Inflammatory macrophage treated with lipopolysaccharide for 4 hours (primary cell): ENCODE measurements around the gene LSAMP.
"Not testable (repeated sequence)": the region's sequence is repeated elsewhere in the genome, so short reads cannot be mapped to it uniquely, and the experiment has no call there.

Experiments
- DNase-seq: peaks from one replicate; pipeline ENCODE4 v3.0.0-alpha.2; 2020

Gene LSAMP

DNA sequence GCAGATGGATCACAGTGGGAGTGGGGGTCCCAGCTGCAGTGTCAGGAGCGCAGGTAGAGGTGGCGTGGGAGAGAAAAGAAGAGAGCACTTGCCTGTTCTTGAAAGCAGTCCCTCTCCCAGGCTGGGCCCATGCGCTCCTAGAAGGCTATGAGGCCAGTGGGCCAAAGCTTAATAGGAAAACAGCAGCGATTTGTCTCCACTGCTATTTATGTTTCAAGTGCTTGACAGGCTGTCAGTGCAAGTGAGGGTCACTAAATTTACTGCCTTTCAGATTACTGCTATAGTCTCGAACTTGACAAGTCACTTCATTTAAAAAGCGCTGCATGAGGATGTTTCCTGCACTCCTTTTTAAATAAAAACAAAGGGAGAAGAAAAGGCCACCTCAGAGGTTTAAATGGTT, 582.4 kb downstream of the LSAMP start:
- DNase-seq, result no peak

- no peak for DNase-seq
Measured at GRCh38 chr3:115862099-115862498, 583.2 kb downstream of the LSAMP start.

GRCh38 chr3:115861166-115861733, 584.0 kb downstream of the LSAMP start:
- DNase-seq, result no peak

DNA sequence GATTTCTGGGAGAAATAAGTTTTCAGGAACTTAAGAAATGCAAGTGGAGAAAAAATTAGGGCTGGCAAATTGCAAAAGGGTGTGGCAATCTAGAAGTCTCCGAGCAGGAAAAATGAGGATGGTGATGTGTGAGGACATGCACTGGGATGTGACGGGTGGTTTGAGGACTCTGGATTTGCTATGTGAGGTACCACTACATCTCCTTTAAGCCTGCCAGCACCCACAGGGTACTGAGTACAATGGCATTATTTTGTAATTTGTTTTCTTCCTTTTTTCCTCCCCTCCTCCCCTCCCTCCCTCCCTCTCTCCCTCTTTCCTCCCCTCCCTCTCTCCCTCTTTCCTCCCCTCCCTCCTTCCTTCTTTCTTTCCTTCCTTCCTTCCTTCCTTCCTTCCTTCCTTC, 584.5 kb downstream of the LSAMP start:
- DNase-seq, result no peak

DNA sequence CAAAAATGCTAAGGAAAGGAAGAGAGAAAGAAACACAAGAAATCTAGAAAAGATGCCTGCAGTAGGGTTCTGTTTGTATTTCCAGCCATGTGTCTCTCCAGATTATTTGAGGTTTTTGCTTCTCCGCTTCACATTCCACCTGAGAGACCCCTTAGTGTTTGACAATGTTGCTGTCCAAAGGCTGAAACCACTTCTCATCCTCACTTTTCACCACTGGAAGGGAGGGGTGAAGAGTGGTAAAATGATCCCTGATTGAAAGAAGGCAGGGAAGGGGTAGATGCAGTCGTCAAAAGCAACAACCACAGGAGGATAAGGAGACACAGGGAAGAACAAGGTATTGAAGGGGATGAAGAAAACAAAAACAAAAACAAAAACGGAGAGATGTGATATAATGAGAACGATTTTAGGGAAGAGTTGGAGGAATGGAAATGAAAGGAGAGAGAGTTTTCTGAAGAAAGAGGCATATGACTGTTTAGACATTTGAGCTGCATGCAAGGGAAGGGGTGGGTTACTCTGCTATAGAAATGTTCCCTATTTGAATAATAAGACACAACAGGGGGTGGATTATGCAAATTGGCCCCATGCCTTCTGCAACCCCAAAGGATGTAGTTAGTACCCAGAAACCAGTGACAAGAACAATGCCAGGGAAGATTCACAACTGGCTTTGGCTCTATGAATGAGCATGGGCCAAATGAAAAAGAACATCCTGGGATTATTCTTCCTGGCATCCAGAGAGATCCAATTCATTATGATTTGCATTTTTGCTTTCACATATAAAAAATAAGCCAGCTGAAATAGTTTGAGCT, 586.1 kb downstream of the LSAMP start:
- no peak for DNase-seq

DNA sequence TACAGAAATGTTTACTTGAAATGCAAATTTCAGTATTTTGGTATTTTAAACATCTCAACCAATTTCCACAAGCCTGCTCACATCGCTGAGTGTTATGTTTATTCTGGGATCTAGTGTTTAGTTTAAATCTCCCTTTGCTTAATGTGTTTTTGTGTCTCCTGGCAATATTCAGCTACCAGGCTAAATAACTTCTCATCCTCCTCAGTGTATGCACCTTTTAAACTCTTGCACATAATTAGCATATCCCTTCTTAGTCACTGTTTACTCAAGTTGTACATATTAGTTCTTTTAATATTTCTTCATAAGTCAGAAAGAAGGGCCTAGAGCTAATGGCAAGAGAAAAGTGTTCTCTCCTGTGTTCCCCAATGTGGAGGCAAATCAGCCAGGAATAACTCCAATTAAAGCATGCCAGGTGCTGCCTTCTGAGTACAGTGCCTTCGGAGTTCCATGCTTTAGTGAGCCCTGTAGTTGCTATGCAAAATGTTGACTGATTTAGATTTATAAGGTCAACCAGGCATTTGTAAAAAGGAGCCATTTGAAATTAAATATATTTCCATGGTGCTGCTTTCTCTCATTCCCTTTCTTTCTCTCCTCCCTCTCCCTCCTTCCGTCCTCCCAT, 587.7 kb downstream of the LSAMP start:
- DNase-seq, result no peak

- no peak for DNase-seq
Measured at GRCh38 chr3:115855911-115856310, 589.4 kb downstream of the LSAMP start.

DNA sequence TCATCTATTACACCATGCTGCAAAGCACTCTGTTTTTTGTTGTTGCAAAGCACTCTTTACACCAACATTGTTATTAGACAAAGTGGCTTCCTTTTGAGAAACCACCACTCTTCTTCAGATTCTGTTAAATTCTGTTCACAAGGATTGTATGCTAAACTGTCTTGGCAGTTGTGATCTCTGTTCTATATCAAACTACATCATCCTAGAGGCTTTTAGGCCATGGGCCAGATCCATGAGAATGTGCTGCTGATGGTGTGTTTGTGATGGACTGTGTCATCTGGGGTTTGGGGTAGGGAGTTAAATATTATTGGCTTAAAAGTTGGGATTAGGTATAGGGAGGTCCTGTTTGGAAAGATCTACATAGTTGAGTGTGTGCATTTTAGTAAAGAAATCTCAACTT, 592.2 kb downstream of the LSAMP start:
- DNase-seq, result no peak

GRCh38 chr3:115852278-115852677, 593.0 kb downstream of the LSAMP start:
- no peak for DNase-seq

DNA sequence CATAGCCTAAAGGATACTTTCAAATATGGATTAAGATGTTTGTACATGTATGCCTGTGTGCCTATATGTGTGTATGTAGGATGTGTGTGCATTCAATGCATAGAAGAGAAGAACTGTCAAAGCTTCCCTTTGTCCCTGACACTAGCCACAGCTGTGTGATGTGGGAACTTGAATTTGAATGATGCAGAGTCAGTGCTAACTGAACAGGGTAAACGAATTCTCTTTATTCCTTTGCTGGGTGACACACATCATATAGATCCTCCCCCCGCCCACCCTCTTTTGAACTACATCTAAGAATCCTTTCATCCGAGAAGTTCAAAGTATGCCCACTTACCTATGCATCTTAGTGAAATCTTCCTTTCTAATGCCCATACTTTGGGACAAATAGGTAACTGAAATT, 593.7 kb downstream of the LSAMP start:
- no peak for DNase-seq

DNA sequence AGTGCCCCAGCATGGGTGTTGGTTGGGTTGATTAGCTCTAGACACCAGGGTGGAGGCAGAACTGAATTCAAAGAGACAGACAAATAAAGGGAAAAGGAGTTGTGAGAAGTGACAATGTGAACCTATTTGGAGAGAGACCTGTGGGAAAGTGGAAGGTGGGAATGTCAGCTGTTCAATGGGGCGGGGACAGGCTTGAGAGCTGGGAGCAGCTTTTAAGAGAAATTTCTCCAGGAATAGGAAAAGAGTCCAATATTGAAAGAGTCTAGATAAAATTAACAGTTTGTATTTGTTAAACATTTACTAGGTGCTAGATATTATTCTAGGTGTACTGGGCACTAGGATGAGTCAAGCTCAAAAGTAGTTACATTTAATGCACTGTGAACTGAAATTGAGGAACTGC, 596.6 kb downstream of the LSAMP start:
- no peak for DNase-seq

GRCh38 chr3:115845986-115846385, 599.3 kb downstream of the LSAMP start:
- DNase-seq, result no peak

DNA sequence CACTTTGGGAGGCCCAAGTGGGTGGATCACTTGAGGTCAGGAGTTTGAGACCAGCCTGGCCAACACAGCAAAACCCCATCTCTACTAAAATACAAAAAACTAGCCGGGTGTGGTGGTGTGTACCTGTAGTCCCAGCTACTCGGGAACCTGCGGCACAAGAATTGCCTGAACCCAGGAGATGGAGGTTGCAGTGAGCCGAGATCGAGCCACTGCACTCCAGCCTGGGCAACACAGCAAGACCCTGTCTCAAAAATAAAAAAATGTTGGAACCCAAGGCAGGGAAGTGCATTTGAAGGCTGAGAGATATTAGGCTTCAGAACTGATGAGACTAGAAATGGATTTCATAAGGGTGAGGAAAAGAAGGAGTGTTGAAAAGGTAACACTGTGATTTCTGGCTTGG, 600.6 kb downstream of the LSAMP start:
- DNase-seq, result not testable (repeated sequence)

GRCh38 chr3:115843206-115843605, 602.1 kb downstream of the LSAMP start:
- DNase-seq, result no peak

- DNase-seq, result no peak
Measured at GRCh38 chr3:115839246-115839645, 606.0 kb downstream of the LSAMP start.

GRCh38 chr3:115838786-115839185, 606.5 kb downstream of the LSAMP start:
- DNase-seq, result no peak

- no peak for DNase-seq
Measured at GRCh38 chr3:115836944-115837343, 608.3 kb downstream of the LSAMP start.

DNA sequence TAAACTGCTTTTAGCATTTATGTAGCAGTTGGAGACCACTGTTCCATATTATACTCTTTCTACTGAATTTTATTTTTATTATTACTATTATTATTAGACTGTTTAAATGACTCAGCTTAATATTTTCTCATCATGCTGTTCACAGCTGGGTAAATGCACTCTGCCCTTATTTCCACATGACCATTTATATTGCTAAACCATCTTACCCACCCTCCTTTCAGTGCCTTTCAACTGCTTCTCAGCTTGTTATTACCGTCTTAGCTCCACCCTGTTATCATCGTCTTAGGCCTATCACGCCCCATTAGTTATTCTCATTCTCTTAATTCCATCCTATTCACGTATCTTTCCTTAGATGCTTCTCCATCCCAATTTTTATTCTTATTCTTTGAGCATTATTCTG, 609.3 kb downstream of the LSAMP start:
- no peak for DNase-seq

DNA sequence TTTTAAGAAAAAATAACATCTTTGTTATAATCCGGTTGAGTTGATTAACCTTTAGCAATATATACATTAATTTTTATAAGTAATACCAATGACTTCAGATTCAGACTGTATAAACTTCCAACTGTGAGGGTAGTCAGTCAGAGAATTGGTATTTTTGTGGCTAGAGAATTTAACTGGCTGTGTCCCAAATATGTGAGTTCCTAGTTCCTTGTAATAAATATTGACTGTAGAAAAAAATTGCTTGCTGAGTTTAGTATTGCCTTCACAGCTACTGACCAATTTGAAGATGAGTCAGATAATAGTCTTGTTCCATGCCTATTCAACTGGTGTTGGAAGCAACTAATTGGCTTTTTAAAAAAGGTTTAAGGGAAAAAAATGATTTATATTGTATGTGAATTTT, 611.2 kb downstream of the LSAMP start:
- no peak for DNase-seq

GRCh38 chr3:115833074-115833473, 612.2 kb downstream of the LSAMP start:
- no peak for DNase-seq

DNA sequence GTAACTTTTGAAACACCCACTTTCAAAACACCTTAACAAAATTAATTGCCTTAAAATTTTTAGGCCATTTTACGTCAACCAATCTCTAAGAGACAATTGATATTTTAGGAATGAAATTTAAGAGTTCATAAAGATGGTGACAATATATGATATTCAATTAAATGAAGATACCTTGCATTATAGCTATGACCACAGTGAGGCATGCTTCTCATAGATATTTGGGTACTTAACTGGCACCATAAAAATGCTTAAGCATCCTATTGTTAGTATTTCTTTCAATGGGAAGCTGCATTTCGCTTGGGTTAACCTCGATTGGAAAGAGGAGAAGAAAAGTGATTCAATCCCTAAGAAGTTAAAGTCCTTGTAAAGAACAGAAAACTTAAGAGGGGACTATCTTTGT, 613.0 kb downstream of the LSAMP start:
- no peak for DNase-seq

- DNase-seq, result no peak
Measured at GRCh38 chr3:115831864-115832263, 613.4 kb downstream of the LSAMP start.

DNA sequence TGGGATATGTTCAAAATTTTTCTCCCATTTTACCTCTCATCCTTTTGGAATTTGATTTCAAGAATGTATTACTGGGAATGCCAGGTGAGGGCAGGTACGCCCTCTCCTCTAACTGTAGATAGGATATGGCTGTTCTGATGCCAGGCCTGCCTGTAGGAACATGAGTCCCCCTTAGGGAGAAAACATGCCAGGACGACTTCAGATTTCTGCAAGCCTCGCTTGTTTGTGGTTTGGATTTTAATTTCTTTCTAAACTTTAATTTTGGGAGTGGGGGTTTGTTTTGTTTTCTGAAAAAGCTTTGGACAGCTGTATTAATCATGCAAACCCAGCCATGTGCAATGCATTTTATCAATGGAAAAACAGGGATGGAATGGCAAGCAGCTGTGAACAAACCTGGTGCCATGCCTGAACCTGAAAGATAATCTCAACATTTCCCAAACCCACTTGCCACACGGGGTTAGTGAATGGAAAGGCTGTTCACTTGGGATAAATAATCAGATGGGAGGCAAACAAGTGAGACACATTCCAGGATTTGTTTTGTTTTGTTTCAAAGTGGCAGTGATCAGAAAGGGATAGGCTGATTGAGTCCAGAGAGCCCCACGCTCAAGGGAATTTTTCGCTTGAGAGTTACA, 614.4 kb downstream of the LSAMP start:
- no peak for DNase-seq

DNA sequence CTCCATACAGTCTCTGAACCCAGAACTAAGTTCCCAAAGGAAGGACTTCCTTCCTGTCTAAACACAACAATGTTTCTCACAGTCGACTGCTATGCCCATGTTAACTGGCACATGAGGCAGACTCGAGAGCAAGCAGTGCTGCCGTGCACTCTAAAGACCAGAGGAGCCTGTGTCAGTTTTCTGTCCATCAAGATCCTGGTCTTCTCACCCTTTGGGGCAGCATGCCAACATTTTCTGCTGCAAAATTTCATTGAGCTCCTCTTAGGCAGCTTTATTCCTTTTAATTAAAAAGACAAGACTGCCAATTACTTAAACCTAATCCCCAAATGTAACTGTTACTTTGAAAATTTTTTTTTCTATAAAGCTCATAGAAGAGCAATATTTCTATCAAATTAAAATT, 616.9 kb downstream of the LSAMP start:
- DNase-seq, result no peak
